Measurements from ENCODE around the gene OR2J2. TPM values are rescaled to one million over a fixed set of nuclear protein-coding genes. Genes with fewer than 3 reads are reported as not detected.
"Not testable (repeated sequence)": the region's sequence is repeated elsewhere in the genome, so short reads cannot be mapped to it uniquely, and the experiment has no call there.

OR2J2 gene
- not detected in 2 replicates for total RNA-seq
- long read RNA-seq: 0 reads

DNA sequence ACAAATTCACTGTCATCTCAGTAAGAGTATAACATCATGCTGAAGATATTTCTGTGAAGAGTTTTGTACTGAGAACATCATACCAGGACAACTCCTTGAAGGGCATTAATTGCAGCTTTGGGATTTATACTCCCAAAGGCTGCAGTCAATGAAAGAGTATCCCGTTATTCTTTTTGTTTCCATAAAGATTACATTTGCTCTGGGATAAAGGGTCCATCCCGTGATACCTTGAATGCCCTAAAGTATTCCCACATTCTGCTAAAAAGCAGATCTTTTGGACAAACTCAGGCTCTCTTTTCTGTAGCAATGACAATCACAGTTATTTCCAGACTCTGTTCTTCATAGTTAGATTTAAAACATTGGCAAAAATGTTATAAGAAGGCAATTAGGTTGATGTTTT, at the start of gene OR2J2:
OR2J2 (plus strand) TSS at position 301 of the 400 bp plus-strand sequence. CDS start 2,729 bp downstream, outside the sequence.
- not testable (repeated sequence) for H3K36me3 Mint-ChIP-seq (ENCODE audit: insufficient read depth); H3K9me3 Mint-ChIP-seq (ENCODE audit: low read depth); H3K27me3 Mint-ChIP-seq; H3K27ac Mint-ChIP-seq; H3K4me1 Mint-ChIP-seq (ENCODE audit: low read depth); H3K4me3 Mint-ChIP-seq (ENCODE audit: low read depth); DNase-seq (ENCODE audit: low spot score, unreplicated experiment)

DNA sequence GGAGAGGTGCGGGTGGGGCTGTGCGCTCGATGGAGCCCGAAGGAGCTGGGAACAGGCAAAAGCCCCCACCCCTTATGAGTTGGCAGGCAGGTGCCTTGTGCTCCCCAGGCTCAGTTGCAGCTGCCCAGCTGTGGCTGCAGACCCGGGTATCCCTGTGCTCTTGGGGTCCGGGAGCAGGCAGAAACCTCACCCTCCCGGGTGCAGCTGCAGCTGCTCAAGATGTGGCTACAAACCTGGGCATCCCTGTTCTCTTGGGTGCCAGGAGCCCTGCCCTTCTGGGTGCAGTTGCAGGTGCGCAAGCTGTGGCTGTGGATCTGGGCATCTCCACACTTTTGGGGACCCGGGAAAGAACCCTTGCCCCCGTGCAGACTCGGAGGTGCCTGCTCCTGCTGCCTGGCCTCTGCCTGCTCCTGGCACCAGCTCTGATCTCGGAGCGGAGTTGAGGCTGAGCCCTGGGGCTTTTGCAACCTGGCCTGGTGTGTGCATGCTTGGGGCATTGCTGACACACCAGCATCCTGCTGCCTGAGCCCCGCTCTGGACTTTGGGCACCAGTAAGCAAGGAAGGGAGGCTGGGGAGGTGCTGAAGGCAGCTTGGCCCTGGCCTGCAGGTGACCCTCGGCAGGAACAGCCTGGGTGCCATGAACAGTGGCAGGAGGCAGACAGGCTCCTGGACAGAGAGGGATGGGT, 41.2 kb upstream of the OR2J2 start:
- H3K4me3 Mint-ChIP-seq (ENCODE audit: low read depth): no peak overlapping the region
- no peaks in the 10 kb centered on the region for H3K9me3 Mint-ChIP-seq (ENCODE audit: low read depth)
- peaks cover 12% of the 10 kb centered on the region for H3K27me3 Mint-ChIP-seq
- DNase-seq (ENCODE audit: low spot score, unreplicated experiment): no peak
- TF ChIP-seq, protein P1, sequence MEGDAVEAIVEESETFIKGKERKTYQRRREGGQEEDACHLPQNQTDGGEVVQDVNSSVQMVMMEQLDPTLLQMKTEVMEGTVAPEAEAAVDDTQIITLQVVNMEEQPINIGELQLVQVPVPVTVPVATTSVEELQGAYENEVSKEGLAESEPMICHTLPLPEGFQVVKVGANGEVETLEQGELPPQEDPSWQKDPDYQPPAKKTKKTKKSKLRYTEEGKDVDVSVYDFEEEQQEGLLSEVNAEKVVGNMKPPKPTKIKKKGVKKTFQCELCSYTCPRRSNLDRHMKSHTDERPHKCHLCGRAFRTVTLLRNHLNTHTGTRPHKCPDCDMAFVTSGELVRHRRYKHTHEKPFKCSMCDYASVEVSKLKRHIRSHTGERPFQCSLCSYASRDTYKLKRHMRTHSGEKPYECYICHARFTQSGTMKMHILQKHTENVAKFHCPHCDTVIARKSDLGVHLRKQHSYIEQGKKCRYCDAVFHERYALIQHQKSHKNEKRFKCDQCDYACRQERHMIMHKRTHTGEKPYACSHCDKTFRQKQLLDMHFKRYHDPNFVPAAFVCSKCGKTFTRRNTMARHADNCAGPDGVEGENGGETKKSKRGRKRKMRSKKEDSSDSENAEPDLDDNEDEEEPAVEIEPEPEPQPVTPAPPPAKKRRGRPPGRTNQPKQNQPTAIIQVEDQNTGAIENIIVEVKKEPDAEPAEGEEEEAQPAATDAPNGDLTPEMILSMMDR (IDR thresholded peaks at IDR 0.05; ENCODE audit: unreplicated experiment): no peak
- H3K4me1 Mint-ChIP-seq (ENCODE audit: low read depth): no peaks in the 10 kb centered on the region
- no peaks in the 10 kb centered on the region for H3K36me3 Mint-ChIP-seq (ENCODE audit: insufficient read depth)
- H3K27ac Mint-ChIP-seq: no peak overlapping the region

DNA sequence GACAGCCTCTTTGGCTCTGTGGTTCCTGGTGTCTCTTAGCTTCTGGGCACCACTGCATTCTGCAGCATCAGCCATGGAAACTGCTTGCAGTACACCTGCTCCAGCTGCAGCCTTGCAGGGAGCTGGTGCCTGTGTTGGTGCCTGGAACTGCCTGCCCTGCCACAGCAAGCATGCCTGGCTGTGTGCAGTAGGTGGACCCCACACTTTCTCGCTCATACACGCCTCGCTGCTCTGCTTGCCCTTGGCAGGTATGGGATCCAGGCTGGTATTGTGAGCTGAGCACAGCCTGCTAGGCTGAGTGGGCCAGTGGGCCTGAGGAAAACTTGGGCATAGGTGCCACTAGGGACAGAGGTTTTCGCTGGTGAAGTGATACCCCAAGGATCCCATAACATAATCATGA, 40.1 kb upstream of the OR2J2 start:
- no peak overlapping the region for H3K27ac Mint-ChIP-seq

DNA sequence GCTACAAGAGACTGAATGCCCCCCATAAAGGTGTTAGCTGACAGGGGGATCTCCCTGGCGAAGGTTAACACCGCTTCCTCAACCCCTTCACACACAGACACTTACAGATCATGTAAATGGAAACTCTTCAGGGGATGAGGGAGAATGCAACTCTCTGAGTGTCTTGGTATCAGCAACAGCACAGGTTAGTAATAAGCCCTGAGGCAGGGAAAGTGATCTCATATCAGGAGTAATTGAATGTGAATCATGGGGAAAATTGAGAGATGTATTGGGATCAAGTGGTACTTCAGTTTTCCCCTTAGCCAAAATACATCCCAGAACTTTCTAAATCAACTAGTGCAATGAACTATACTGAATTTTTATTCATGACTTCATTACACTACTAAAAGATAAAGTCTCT, 39.0 kb upstream of the OR2J2 start:
- H3K9me3 Mint-ChIP-seq (ENCODE audit: low read depth): no peaks in the 10 kb centered on the region
- H3K36me3 Mint-ChIP-seq (ENCODE audit: insufficient read depth): no peaks in the 10 kb centered on the region
- no peaks in the 10 kb centered on the region for H3K4me1 Mint-ChIP-seq (ENCODE audit: low read depth)
- DNase-seq (ENCODE audit: low spot score, unreplicated experiment): no peak
- H3K4me3 Mint-ChIP-seq (ENCODE audit: low read depth): no peak overlapping the region
- H3K27me3 Mint-ChIP-seq: peaks cover 12% of the 10 kb centered on the region
- H3K27ac Mint-ChIP-seq: no peak overlapping the region
- TF ChIP-seq, protein P1 (IDR thresholded peaks at IDR 0.05; ENCODE audit: unreplicated experiment): no peak

More for the DNA sequence above, 40.1 kb upstream of the OR2J2 start:
- DNase-seq (ENCODE audit: low spot score, unreplicated experiment): no peak
- no peaks in the 10 kb centered on the region for H3K9me3 Mint-ChIP-seq (ENCODE audit: low read depth)
- TF ChIP-seq, protein P1 (IDR thresholded peaks at IDR 0.05; ENCODE audit: unreplicated experiment): no peak
- no peak overlapping the region for H3K4me3 Mint-ChIP-seq (ENCODE audit: low read depth)
- H3K4me1 Mint-ChIP-seq (ENCODE audit: low read depth): no peaks in the 10 kb centered on the region
- no peaks in the 10 kb centered on the region for H3K36me3 Mint-ChIP-seq (ENCODE audit: insufficient read depth)
- H3K27me3 Mint-ChIP-seq: peaks cover 12% of the 10 kb centered on the region

DNA sequence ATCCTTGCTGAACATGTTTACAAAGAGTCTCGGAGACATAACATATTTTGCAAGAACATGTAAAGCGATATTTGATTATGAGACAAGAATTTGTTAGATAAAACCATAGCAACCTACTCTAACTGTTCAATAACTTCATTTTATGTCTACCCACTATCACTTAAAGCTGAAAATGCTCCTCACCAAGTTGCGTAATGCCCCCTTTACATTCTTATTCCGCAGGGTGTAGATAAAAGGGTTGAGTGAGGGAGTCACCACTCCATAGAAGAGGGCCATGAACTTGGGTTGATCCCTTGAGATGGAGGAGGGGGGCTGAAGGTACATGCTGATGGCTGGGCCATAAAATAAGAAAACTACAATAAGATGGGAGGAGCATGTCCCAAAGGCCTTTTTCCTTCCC, 33.0 kb upstream of the OR2J2 start:
- DNase-seq (ENCODE audit: low spot score, unreplicated experiment): no peak
- no peak overlapping the region for H3K4me3 Mint-ChIP-seq (ENCODE audit: low read depth)
- peaks cover 3% of the 10 kb centered on the region for H3K9me3 Mint-ChIP-seq (ENCODE audit: low read depth)
- no peak overlapping the region for H3K27ac Mint-ChIP-seq
- no peaks in the 10 kb centered on the region for H3K27me3 Mint-ChIP-seq
- TF ChIP-seq, protein P1 (IDR thresholded peaks at IDR 0.05; ENCODE audit: unreplicated experiment): no peak
- no peaks in the 10 kb centered on the region for H3K36me3 Mint-ChIP-seq (ENCODE audit: insufficient read depth)
- no peaks in the 10 kb centered on the region for H3K4me1 Mint-ChIP-seq (ENCODE audit: low read depth)

DNA sequence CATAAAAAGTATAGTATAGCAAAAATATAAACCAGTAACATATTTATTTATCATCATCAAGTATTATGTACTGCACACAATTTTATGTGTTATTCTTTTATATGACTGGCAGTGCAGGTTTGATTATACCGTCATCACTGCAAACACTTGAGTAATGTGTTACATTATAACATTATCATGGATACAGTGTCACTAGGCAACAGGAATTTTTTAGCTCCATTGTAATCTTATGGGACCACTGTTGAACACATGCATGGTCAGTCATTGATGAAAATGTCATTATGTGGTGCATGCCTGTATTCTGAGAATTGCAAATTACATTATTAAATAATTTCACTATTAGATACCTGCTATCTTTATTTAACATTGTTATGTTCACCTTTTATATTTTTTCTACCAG, 29.1 kb upstream of the OR2J2 start:
- no peak for DNase-seq (ENCODE audit: low spot score, unreplicated experiment)
- Mint-ChIP-seq H3K4me1 (ENCODE audit: low read depth) (no peaks in the 10 kb centered on the region), H3K27me3 (no peaks in the 10 kb centered on the region), H3K9me3 (ENCODE audit: low read depth) (peaks cover 3% of the 10 kb centered on the region), H3K36me3 (ENCODE audit: insufficient read depth) (no peaks in the 10 kb centered on the region), H3K27ac (no peak overlapping the region), H3K4me3 (ENCODE audit: low read depth) (no peak overlapping the region)
- TF ChIP-seq, protein P1 (IDR thresholded peaks at IDR 0.05; ENCODE audit: unreplicated experiment): no peak

All from progenitor cell of endocrine pancreas (in vitro differentiated cells).